Endothelial cell of umbilical vein (primary cell): ENCODE data around the gene DGLUCY.

Source experiments
- EZH2 ChIP-seq: IDR thresholded peaks from 2 replicates; pipeline ENCODE4 v1.6.1; 2012; ENCODE audit warnings: borderline replicate concordance, low read depth, mild to moderate bottlenecking, moderate library complexity, low read length, inconsistent platforms; ENCODE audit not compliant: severe bottlenecking
- FOS ChIP-seq: IDR thresholded peaks from 2 replicates; pipeline ENCODE4 v1.6.1; 2011; ENCODE audit warnings: mild to moderate bottlenecking, low read length, moderate library complexity, borderline replicate concordance; ENCODE audit not compliant: insufficient read depth
- GATA2 ChIP-seq: IDR thresholded peaks from 2 replicates; pipeline ENCODE4 v1.7.0; 2011; ENCODE audit warnings: low read depth, mild to moderate bottlenecking, moderate library complexity, mixed read lengths, low read length; ENCODE audit not compliant: insufficient read length, insufficient read depth
- MAX ChIP-seq: IDR thresholded peaks from 2 replicates; pipeline ENCODE4 v1.6.1; 2011; ENCODE audit not compliant: insufficient read depth, insufficient read length
- MYC ChIP-seq: IDR thresholded peaks from one replicate; pipeline ENCODE4 v1.6.1; 2011; ENCODE audit warnings: mild to moderate bottlenecking, low read depth, low read length
- POLR2A ChIP-seq: IDR thresholded peaks from 2 replicates; pipeline ENCODE4 v1.6.1; 2012; ENCODE audit warnings: low read depth, mild to moderate bottlenecking, control low read depth, low read length
- POLR2AphosphoS5 ChIP-seq: IDR thresholded peaks from 2 replicates; pipeline ENCODE4 v1.6.1; 2012; ENCODE audit warnings: low read depth, mild to moderate bottlenecking, control low read depth, low read length, moderate library complexity; ENCODE audit not compliant: insufficient read depth
- TF ChIP-seq, protein P1 (sequence below), 2 donors: IDR thresholded peaks; 1 replicate in 1 of 2; 2 replicates in 1 of 2; pipeline ENCODE4 v1.5.1; 2011; ENCODE audit warnings: low read length in 2 of 2, mild to moderate bottlenecking in 2 of 2, moderate library complexity in 2 of 2, control low read depth in 1 of 2, inconsistent platforms in 1 of 2, low read depth in 1 of 2; ENCODE audit not compliant: insufficient read depth in 1 of 2; ENCODE audit errors: extremely low read depth in 1 of 2

DNA sequence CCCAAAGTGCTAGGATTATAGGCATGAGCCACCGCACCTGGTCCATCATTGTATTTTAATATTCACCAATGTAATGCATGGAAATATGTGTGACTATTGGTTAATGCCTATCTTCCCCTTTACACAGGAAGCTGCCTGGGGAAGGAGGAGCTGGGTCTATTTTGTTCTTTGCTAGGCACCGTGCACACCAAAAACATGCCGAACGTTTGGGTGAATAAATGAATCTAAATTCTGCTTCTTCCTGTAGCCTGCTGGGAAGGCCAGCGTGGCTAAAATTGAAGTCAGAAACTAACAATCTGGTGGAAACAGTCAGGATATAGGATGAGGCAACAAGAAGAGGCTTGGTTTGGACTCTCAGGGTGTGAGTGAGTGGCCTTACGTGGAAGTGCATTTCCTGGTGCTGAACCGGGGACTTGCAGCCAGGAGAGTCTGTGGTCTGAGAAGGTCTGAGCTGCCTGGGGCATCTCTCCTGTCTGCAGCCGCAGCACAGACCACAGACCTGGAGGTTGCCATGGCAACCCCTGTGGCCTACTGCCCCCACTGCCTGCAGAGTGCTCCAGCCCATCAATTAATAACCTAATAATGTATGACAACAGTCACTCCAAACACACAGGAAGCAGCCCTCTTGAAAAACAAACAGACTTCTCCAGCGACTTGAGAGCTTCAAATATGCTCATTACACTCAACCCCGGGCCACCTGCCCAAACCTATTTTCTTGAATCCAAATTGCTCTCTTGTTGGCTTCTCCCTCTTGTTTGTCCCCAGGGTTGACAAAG is 136.2 kb downstream of the DGLUCY start:
- TF ChIP-seq POLR2A = no peak
- TF ChIP-seq, protein P1, sequence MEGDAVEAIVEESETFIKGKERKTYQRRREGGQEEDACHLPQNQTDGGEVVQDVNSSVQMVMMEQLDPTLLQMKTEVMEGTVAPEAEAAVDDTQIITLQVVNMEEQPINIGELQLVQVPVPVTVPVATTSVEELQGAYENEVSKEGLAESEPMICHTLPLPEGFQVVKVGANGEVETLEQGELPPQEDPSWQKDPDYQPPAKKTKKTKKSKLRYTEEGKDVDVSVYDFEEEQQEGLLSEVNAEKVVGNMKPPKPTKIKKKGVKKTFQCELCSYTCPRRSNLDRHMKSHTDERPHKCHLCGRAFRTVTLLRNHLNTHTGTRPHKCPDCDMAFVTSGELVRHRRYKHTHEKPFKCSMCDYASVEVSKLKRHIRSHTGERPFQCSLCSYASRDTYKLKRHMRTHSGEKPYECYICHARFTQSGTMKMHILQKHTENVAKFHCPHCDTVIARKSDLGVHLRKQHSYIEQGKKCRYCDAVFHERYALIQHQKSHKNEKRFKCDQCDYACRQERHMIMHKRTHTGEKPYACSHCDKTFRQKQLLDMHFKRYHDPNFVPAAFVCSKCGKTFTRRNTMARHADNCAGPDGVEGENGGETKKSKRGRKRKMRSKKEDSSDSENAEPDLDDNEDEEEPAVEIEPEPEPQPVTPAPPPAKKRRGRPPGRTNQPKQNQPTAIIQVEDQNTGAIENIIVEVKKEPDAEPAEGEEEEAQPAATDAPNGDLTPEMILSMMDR (IDR thresholded peaks at IDR 0.05; ENCODE audit: extremely low read depth in 1 of 2, insufficient read depth in 1 of 2, low read depth in 1 of 2, low read length in 2 of 2) = no peak
- TF ChIP-seq POLR2AphosphoS5 = no peak
- TF ChIP-seq GATA2 = no peak
- TF ChIP-seq EZH2 = no peak
- no peak for TF ChIP-seq MAX
- no peak for TF ChIP-seq FOS
- TF ChIP-seq MYC = no peak
